ENCODE data around the gene SUCO.
A peak's percentile ranks its signal among the peaks of the same experiment; 100 is the strongest.
"Not testable (repeated sequence)": the region's sequence is repeated elsewhere in the genome, so short reads cannot be mapped to it uniquely, and the experiment has no call there.

The SUCO gene, protein sequence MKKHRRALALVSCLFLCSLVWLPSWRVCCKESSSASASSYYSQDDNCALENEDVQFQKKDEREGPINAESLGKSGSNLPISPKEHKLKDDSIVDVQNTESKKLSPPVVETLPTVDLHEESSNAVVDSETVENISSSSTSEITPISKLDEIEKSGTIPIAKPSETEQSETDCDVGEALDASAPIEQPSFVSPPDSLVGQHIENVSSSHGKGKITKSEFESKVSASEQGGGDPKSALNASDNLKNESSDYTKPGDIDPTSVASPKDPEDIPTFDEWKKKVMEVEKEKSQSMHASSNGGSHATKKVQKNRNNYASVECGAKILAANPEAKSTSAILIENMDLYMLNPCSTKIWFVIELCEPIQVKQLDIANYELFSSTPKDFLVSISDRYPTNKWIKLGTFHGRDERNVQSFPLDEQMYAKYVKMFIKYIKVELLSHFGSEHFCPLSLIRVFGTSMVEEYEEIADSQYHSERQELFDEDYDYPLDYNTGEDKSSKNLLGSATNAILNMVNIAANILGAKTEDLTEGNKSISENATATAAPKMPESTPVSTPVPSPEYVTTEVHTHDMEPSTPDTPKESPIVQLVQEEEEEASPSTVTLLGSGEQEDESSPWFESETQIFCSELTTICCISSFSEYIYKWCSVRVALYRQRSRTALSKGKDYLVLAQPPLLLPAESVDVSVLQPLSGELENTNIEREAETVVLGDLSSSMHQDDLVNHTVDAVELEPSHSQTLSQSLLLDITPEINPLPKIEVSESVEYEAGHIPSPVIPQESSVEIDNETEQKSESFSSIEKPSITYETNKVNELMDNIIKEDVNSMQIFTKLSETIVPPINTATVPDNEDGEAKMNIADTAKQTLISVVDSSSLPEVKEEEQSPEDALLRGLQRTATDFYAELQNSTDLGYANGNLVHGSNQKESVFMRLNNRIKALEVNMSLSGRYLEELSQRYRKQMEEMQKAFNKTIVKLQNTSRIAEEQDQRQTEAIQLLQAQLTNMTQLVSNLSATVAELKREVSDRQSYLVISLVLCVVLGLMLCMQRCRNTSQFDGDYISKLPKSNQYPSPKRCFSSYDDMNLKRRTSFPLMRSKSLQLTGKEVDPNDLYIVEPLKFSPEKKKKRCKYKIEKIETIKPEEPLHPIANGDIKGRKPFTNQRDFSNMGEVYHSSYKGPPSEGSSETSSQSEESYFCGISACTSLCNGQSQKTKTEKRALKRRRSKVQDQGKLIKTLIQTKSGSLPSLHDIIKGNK (N-terminal part only)

DNA sequence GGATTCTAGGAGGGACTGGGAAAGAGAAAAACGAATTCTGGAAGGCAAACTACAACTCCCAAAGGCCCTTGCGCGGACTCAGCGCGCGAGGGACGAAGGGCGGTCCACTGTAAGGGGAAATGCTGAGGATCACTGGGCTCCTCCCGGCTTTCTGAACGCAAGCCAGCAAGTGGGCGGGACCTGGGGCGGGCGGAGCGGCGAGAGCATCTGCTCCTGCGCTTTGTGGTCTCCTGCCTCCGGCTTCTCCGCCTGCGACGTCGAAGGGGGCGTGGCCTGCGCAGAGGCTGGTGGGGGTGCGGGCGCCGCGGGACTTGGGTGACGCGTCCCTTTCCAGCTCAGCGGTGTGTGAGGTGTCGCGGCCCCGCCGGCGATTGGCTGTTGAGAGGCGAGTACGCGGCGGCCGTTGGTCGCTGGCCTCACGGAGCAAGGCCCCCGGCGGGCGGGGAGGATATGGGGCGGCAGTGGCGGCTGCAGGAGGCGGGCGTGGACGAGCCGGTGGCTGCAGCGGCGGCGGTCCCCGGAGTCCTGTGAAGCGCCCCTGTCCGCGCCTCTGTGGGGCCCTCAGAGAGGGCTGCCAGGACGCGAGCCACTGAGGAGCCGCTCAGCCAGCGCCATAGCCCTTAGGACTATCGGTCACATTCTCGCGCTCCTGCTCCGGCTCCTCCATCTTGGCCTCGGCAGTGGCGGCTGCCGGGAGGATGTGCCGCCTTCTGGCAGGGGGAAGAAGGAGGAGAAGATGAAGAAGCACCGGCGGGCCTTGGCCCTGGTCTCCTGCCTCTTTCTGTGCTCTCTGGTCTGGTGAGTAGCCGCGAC lies at the start of gene SUCO:
Gene SUCO, plus strand, starts transcription at position 451 of the 813 bp plus-strand sequence. Its CDS starts 286 bp downstream, at position 737.
- peak; percentile 100 for DNase-seq

DNA sequence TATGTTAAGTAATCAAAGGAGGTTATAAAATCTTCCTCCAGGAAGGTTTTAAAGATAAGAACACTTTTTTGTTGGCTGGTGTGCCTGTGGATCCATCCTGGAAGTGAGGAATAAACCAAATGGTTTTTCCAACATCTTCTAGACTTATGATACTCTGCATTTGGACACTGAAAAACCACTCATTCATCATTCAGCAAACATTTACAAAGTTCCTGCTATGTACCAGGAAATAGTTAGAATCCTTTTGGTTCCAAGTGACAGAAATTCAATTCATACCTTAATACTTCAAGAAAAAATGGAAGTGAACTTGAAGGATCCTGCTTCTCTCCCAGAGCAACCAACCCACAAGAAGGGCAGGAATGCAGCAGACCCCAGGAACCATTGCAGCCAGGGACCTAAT lies 49.5 kb upstream of the SUCO start:
- DNase-seq, result no peak

DNA sequence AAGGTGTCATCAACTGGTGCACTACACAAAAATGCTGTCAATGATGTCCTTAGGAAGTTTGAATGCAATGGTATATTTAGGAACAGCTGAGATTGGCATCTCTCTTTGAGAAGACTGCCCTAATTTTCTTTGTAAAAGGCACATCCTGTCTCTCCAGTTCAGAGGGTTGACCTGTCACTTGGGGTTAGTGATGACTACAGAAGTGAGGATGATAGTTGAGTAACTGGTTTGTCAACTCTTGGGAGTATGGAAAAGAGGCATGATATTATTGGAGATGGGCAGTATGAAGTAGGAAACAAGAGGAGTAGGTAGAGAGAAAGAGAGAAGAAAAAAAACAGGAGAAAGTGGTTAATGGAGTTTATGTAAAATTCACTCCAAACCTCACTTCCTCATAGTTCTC lies 48.7 kb upstream of the SUCO start:
- DNase-seq, result no peak

DNA sequence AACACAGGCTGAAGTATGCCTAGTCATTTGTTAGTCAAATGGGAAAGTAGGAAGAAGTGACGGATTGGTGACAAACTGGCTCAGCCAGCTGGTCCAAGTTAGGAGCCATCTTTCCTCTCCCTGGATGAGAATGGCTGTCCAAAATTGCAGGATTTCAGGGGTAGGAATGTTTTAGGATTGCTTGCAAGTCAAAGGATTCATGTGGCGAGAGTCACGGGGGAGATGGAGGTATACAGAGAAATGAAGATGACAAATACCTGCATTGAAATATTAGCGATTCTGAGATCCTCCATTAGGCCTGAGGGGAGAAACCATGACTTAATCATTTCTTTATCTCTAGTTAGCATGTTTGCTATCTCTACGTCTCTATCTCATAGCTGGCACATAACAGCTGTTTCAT lies 47.3 kb upstream of the SUCO start:
- DNase-seq, result no peak

DNA sequence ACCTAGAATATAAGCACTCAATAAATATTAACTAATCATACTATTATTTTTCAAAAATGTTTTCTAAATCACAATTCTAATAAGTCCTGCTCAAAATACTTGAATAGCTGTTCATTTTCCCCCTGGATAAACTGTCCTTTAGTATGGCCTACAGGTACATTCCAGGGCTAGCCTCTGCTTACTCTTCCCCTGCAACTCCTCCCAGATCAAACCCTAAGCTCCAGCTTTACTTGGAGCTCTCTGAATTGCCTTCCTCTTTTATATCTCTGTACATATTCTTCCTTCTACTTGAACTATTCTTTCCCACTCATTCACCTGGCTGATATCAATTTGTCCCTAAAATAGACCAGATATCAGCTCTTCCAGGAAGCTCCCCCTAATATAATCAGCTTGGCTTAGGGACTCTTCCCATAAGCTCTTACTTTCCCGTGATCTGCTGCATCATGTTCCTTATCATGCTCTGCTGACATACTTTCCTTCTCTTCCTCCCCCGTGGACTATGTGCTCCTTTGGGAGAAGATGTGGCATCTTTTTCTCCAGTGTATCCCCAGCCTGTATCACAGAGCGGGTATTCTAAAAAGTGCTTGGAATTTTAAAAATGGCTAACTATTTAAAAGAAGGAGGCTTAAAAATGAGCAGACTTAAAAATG lies 46.0 kb upstream of the SUCO start:
- no peak for DNase-seq

DNA sequence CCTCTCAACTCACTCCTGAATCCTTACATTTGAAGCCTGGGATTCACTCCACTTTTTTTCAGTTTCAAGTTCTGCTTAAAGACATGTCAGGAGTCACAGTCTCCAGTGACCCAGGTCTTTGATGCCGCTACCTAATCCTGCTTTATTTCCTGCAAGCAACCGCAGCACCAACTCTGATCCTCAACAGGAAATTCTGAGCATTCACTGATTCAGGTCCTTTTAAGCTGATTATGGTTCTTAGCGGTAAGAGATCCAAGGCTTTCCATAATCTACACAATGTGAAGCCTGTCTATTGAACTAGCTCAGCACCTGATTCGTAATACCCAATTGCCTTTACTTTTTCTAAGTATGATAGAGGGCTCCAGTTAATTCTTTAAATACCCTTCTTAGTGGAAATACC lies 45.4 kb upstream of the SUCO start:
- no peak for DNase-seq

DNA sequence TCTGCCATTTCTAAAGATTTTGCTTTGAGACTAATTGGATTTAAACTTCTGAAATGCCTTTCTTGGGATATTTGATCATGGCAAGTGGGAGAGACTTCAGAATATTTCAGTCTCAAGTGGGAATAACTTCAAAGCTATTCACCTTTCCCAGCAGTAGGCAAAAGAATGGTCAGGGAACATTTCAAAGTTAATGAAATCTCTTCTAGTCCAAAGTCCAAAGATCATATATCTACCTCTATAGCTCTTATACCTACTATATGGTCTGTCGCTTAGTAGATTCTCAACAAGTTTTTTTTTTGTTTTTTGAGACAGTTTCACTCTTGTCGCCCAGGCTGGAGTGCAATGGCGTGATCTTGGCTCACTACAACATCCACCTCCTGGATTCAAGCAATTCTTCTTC lies 44.6 kb upstream of the SUCO start:
- DNase-seq, result no peak

DNA sequence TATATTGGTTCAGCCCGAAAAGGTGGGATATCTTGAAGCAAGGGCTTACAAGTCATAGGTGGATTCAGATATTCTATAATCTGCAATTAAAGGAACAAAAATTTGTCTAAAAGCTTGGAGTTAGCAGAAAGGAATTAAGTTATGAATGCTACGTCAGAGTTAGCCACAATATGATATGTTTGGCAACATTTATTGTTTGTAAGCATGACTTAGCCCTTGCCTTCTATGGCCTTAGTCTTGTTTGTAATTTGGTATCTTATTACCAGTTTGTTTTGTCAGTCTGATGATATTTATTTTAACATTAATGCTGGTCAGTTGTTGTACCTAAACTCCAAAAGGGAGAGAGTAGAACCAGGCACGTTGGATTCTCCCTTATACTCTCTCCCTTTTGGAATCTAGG lies 43.1 kb upstream of the SUCO start:
- no peak for DNase-seq

DNA sequence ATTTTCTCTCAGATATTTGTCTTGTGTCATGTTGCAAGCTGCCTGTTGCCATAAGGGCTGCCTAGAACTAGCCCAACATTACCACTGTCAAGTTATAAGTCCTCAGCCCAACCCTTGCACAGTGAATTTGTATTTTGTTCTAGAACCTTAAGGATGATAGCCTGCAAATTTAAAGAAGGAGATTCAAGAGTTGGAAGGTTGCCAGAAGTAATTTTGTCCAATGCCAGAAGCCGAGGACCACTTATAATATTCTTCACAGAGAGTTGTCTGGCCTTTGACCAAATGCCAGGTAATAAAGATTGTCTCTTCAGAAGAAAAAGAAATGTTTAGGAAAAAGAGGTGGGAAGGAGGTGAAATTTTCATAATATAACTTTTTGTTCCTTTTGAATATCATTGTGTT lies 40.5 kb upstream of the SUCO start:
- DNase-seq, result no peak

DNA sequence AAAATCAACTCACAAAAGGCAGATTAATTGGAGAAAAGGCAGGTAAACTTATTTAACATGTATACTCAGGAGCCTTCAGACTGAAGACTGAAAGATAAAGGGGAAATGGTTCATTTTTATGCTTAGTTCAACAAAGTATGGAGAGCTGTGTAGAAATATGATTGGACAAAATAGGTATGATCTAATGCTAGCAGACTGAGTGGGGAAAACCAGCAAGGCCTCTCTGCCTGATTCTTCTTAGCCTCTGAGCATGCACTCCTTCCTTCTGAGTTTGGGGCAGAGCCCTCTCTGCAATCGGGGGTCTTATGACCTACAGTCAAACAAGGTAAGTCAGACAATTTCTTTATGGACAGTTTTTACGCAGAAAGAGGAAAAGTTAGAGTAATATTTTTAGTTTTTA lies 38.8 kb upstream of the SUCO start:
- no peak for DNase-seq

DNA sequence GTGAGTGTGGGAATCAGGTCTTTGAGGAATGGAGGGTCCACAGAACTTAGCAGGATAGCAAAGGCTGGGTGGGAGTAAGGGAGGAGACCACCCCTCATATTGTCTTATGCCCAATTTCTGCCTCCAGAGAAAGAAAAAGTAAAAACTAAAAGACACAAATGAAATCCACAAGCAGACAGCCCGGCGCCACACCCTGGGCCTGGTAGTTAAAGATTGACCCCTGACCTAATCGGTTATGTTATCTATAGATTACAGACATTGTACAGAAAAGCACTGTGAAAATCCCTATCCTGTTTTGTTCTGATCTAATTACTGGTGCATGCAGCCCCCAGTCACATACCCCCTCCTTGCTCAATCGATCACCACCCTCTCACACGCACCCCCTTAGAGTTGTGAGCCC lies 36.8 kb upstream of the SUCO start:
- DNase-seq, result not testable (repeated sequence)

DNA sequence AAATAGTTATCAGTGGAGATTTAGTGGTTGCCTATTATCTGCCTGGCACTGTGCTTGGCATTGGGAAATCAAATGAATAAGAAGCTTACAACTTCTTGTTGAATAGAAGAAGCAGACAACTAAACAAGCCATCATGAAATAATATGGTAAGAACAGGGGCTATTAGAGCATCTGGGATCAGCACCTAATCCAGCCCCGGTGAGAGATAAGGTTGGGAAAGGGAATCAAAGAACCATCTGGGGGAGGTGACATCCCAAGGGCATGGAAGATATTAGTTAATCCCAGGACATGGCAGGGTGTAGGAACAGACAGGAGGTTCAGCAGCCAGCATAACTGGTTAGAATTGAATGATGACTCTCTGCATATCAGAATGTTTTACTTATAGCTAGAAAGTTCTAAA lies 36.3 kb upstream of the SUCO start:
- no peak for DNase-seq

DNA sequence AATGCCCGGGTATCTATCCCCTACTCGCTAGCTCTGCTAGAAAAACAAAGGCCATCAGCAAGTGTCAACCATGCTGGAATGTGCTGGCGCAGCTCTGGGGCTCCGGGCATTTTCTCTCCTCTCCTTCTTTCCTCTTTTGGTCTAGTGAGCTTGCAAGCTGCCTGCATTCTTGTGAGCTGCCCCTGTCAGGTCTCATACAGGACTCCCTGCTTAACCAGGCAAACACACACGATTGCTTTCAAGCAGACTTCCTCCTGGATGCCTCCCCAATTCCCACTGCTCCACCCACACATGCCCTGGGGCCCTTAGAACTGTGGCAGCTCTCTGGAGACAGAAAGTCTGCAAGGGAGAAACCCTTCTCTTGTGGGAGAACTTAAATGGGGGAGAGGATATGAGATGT lies 35.7 kb upstream of the SUCO start:
- DNase-seq, result no peak

DNA sequence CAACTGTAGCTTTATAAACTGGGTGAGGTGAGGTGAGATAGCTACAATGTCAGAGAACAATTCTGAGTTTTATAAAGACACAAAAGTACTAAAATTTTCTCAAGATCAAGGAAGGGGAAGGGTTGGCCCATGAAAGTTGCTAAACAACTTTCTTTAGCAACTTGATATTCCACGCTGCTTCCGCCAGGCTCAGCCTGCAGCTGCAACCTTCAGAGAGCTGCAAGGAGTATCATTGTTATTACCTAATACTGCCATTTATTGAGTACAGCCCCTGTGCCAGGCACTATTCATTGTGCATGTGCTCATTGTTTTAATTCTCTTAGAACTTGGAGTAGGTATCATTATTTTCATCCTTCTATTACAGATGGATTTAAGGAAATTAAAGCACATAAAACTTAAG lies 34.1 kb upstream of the SUCO start:
- no peak for DNase-seq

DNA sequence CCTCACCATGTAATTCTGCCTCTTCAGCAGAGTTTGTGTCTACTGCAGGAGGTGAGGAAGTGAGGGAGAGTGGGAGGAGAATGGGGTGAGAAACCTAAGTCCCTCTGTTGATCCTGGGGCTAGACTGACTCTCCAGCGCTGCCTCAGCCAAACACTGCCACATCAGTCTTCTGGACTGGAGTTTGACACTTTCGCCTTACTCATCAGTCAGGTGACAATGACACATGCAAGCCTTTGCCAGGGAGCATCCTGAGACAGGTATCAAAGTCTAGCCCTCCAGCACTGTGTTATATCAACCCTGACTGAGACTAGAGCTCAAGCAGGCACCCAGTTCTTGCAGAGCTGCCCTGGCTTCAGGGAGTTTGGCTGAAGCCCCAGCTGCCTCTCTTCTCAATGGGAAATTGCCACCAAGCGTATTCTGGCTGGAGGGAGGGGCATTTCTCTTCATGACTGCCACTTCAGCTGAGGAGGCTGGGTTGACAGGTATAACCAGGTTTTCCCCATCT lies 33.3 kb upstream of the SUCO start:
- DNase-seq, result no peak

DNA sequence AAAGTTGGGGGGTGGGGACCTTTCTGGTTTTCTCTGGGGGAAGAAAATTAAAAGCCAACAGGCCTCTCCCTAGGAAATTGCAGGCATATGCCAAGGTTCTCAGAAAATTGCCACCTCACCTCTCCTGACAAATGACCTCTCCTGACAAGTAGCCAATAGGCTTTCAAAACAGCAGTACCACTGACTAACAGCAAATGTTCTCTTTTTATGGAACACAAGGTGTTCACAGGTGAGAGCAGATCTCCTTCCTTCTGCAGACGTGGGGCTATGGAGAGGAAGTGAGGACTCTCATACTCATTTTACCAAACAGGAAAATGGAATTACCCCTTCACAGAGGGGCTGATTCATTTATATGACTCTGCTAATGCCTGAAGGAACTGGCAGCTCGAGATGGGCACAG lies 32.7 kb upstream of the SUCO start:
- DNase-seq, result no peak

DNA sequence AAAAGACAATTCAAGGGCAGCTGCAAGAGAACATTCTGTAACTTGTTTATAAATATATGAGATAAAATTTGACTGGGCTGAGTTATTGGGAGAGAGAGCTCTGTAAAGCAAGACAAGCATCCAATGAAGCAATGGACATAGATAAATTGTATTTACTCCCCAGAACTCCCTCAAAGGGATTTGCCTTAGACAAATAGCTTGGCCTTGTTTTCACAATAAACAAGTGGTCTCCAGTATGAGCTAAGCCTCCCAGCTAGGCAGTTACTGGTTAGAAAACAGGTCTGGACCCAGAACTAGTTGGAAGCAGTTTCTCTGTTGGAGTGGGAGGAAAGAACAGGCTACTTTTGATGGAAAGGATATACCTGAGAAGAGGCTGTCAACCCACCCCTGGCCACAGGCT lies 25.2 kb upstream of the SUCO start:
- no peak for DNase-seq

DNA sequence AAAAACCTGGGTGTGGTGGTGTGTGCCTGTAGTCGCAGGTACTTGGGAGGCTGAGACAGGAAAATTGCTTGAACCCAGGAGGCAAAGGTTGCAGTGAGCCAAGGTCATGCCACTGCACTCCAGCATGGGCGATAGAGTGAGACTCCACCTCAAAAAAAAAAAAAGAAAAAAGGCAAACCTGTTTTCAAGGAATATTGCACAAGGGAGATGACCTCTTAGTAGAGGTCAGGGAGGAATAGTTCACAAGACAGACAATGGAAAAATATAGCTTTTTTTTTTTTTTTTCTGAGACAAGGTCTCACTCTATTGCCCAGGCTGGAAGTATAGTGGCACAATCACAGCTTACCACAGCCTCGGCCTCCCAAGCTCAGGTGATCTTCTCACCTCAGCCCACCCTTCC lies 22.5 kb upstream of the SUCO start:
- no peak for DNase-seq

DNA sequence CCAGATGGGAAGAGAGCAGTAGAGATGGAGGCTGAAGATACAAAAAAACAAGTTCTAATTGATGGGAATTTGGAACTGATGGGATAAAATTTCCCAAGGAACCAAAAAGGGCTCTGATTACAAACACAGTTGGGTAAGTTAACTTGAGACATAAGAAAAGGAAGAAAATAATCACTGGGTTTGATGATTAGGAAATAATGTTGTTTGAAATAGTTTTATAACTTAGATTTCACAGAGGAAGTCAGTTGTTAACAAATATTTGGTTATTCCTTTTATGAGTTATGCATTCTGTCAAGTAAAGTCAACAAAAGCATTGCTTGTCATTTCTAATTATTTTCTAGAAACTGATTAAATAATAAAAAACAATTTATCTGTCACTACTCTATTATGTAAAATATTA lies 20.4 kb upstream of the SUCO start:
- no peak for DNase-seq

DNA sequence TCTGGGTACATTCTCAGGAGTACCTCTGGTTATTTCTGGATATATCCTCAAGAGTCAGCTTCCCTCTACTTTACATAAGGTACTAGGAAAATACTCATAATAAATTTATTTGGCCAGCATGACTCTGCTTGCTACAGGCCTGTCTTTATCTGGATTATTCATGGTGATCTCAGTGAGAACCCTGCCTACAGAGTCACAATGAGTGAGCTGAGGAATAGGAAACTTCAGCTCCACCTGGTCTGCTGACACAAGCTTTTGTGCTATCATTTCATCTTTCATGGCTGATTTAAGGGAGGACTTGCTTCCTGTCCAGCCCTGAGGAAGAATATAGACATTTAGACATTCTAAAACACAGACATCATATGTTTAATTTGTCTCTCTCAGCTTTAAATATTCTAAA lies 19.5 kb upstream of the SUCO start:
- DNase-seq, result no peak

DNA sequence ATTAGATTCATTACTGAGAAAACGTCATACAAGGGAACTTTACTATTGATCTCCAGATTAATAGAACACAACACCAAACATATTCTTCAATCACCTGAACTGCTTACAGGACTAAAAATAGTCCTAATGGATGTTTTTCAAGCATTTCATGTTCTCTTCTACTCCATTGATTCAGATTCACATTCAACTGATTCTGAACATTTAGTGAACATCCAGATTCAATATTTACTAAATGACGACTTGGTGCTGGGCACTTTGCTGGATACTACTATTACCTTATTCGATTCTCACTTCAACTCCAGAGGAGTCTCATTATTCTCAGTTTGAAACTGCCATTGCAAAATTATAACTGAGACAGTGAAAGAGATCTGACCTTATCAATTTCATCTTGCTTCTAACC lies 18.8 kb upstream of the SUCO start:
- DNase-seq, result no peak

DNA sequence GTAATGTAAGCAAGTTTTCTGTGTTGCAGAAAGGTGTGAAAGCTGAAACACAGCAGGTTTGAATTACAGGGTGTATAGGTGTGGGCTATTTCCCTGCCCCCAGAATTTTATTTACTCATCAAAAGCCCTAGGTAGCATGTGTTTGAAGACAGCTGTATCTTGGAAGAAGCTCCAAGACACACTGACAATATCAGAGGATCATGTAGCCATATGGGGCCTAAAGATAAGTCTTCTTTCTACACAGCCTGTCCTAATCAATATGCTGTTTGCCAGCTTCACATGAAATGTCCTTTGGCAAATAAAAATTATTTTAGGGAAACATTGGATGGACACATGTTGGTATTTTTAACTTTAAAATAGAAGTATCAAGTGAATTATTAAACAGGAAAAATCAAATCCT lies 17.5 kb upstream of the SUCO start:
- DNase-seq, result no peak

All from CD4-positive, alpha-beta T cell treated with Interleukin-1 beta for 1 hour (primary cell).